Rectal smooth muscle tissue (tissue), 1 donor: ENCODE measurements around the gene GNA14.
"Not testable (repeated sequence)": the region's sequence is repeated elsewhere in the genome, so short reads cannot be mapped to it uniquely, and the experiment has no call there.

Experiments
- H3K27ac ChIP-seq: one replicate; pipeline ENCODE4 v1.7.0; 2013; ENCODE audit warnings: low read depth, low read length, inconsistent platforms
- H3K27me3 ChIP-seq: one replicate; pipeline ENCODE4 v1.7.0; 2013; ENCODE audit warnings: low read length; ENCODE audit not compliant: control insufficient read depth, insufficient read depth
- H3K36me3 ChIP-seq: one replicate; pipeline ENCODE4 v1.7.0; 2013; ENCODE audit warnings: low read length; ENCODE audit not compliant: control insufficient read depth, insufficient read depth
- H3K4me1 ChIP-seq: one replicate; pipeline ENCODE4 v1.7.0; 2013; ENCODE audit warnings: low read length; ENCODE audit not compliant: control insufficient read depth, insufficient read depth
- H3K4me3 ChIP-seq: one replicate; pipeline ENCODE4 v1.7.0; 2013; ENCODE audit warnings: low read length
- H3K9ac ChIP-seq: one replicate; pipeline ENCODE4 v1.7.0; 2013; ENCODE audit warnings: low read length

GNA14 gene

GRCh38 chr9:77672183-77672582 is 24.1 kb upstream of the GNA14 start:
- Histone ChIP-seq H3K36me3 (no peaks in the 10 kb centered on the region), H3K4me3 (no peak overlapping the region), H3K4me1 (peaks cover 3% of the 10 kb centered on the region), H3K9ac (no peak overlapping the region), H3K27ac (no peak overlapping the region), H3K27me3 (no peaks in the 10 kb centered on the region)

- Histone ChIP-seq H3K9ac (no peak overlapping the region), H3K27me3 (no peaks in the 10 kb centered on the region), H3K4me3 (no peak overlapping the region), H3K27ac (no peak overlapping the region), H3K4me1 (peaks cover 6% of the 10 kb centered on the region), H3K36me3 (no peaks in the 10 kb centered on the region)
Observed at GRCh38 chr9:77667151-77667550, 19.0 kb upstream of the GNA14 start.

- Histone ChIP-seq H3K27me3 (no peaks in the 10 kb centered on the region), H3K36me3 (no peaks in the 10 kb centered on the region), H3K4me1 (peaks cover 6% of the 10 kb centered on the region), H3K9ac (no peak overlapping the region), H3K27ac (no peak overlapping the region), H3K4me3 (no peak overlapping the region)
Observed at GRCh38 chr9:77663754-77664153, 15.6 kb upstream of the GNA14 start.

- no peaks in the 10 kb centered on the region for H3K36me3 ChIP-seq
- H3K27me3 ChIP-seq: no peaks in the 10 kb centered on the region
- no peak overlapping the region for H3K27ac ChIP-seq
- no peak overlapping the region for H3K9ac ChIP-seq
- H3K4me3 ChIP-seq: no peak overlapping the region
- H3K4me1 ChIP-seq: peaks cover 6% of the 10 kb centered on the region
Observed at GRCh38 chr9:77661566-77662085, 13.5 kb upstream of the GNA14 start.

GRCh38 chr9:77659926-77660325 is 11.8 kb upstream of the GNA14 start:
- no peak overlapping the region for H3K4me3 ChIP-seq
- H3K4me1 ChIP-seq: peaks cover 6% of the 10 kb centered on the region
- no peak overlapping the region for H3K9ac ChIP-seq
- no peaks in the 10 kb centered on the region for H3K36me3 ChIP-seq
- no peak overlapping the region for H3K27ac ChIP-seq
- no peaks in the 10 kb centered on the region for H3K27me3 ChIP-seq

- Histone ChIP-seq H3K9ac (no peak overlapping the region), H3K4me1 (peaks cover 2% of the 10 kb centered on the region), H3K27ac (no peak overlapping the region), H3K4me3 (no peak overlapping the region), H3K36me3 (no peaks in the 10 kb centered on the region), H3K27me3 (no peaks in the 10 kb centered on the region)
Observed at GRCh38 chr9:77651203-77651602, 3.1 kb upstream of the GNA14 start.

GRCh38 chr9:77649109-77649812 is 1.1 kb upstream of the GNA14 start:
- Histone ChIP-seq H3K36me3 (no peaks in the 10 kb centered on the region), H3K9ac (no peak overlapping the region), H3K4me1 (peaks cover 2% of the 10 kb centered on the region), H3K27me3 (no peaks in the 10 kb centered on the region), H3K4me3 (peak overlapping the region; percentile 86), H3K27ac (peak overlapping the region; percentile 40)

GRCh38 chr9:77647267-77648233 is 572 bp downstream of the GNA14 start:
- no peaks in the 10 kb centered on the region for H3K27me3 ChIP-seq
- no peak overlapping the region for H3K9ac ChIP-seq
- H3K36me3 ChIP-seq: no peaks in the 10 kb centered on the region
- peak overlapping the region; percentile 86 for H3K4me3 ChIP-seq
- H3K4me1 ChIP-seq: peaks cover 2% of the 10 kb centered on the region
- peak overlapping the region; percentile 40 for H3K27ac ChIP-seq

- Histone ChIP-seq H3K36me3 (no peaks in the 10 kb centered on the region), H3K4me1 (no peaks in the 10 kb centered on the region), H3K4me3 (no peak overlapping the region), H3K27me3 (no peaks in the 10 kb centered on the region), H3K9ac (no peak overlapping the region), H3K27ac (no peak overlapping the region)
Observed at GRCh38 chr9:77643871-77644270, 4.3 kb downstream of the GNA14 start.

- no peaks in the 10 kb centered on the region for H3K27me3 ChIP-seq
- H3K4me3 ChIP-seq: no peak overlapping the region
- no peak overlapping the region for H3K27ac ChIP-seq
- H3K9ac ChIP-seq: no peak overlapping the region
- no peaks in the 10 kb centered on the region for H3K36me3 ChIP-seq
- H3K4me1 ChIP-seq: no peaks in the 10 kb centered on the region
Observed at GRCh38 chr9:77640741-77641580, 7.2 kb downstream of the GNA14 start.

GRCh38 chr9:77632652-77633051 is 15.5 kb downstream of the GNA14 start:
- Histone ChIP-seq H3K9ac (no peak overlapping the region), H3K36me3 (no peaks in the 10 kb centered on the region), H3K4me1 (no peaks in the 10 kb centered on the region), H3K27me3 (no peaks in the 10 kb centered on the region), H3K27ac (no peak overlapping the region), H3K4me3 (no peak overlapping the region)

GRCh38 chr9:77628864-77629263 is 19.3 kb downstream of the GNA14 start:
- H3K4me3 ChIP-seq, H3K36me3 ChIP-seq, H3K27me3 ChIP-seq, H3K9ac ChIP-seq, H3K4me1 ChIP-seq, H3K27ac ChIP-seq: not testable (repeated sequence)
